Breast epithelium (tissue), 4 donors: ENCODE results near the gene GPR137. TPM values are rescaled to one million over a fixed set of nuclear protein-coding genes. Genes with fewer than 3 reads are reported as not detected.

ENCODE experiments used
- DNase-seq, 2 donors: peaks; one replicate each; pipeline ENCODE4 v3.0.0-alpha.2; 2019; ENCODE audit warnings: low spot score in 2 of 2
- H3K27ac ChIP-seq, 2 donors: fragments of 200-600 bp; sonication (generic) in 1 of 2; one replicate each; pipeline ENCODE4 v1.5.1; 2016 to 2019; ENCODE audit warnings: mild to moderate bottlenecking in 1 of 2
- H3K27me3 ChIP-seq, 2 donors: fragments of 200-600 bp; sonication (generic) in 1 of 2; one replicate each; pipeline versions ENCODE4 v1.5.1 to v1.6.0; 2017 to 2019; ENCODE audit warnings: control low read depth in 1 of 2, mild to moderate bottlenecking in 1 of 2
- H3K36me3 ChIP-seq: fragments of 200-600 bp; one replicate; pipeline ENCODE4 v1.5.1; 2019
- H3K4me1 ChIP-seq, 2 donors: fragments of 200-600 bp; sonication (generic); one replicate each; pipeline ENCODE4 v1.5.1; 2016 to 2019; ENCODE audit warnings: control low read depth in 1 of 2
- H3K4me3 ChIP-seq, 3 donors: fragments of 200-600 bp; sonication (generic); 1 replicate in 2 of 3; 2 replicates in 1 of 3; pipeline ENCODE4 v1.5.1; 2016 to 2019; ENCODE audit warnings: mild to moderate bottlenecking in 3 of 3, moderate library complexity in 2 of 3
- H3K9me3 ChIP-seq, 2 donors: fragments of 200-600 bp; sonication (generic) in 1 of 2; one replicate each; pipeline ENCODE4 v1.5.1; 2016 to 2019; ENCODE audit warnings: control low read depth in 1 of 2
- POLR2A ChIP-seq: fragments of 450-650 bp; IDR thresholded peaks from one replicate; pipeline ENCODE4 v1.6.1; 2016; ENCODE audit warnings: antibody characterized with exemption, mild to moderate bottlenecking, moderate library complexity
- POLR2AphosphoS5 ChIP-seq, 3 donors: sonication (generic); formaldehyde crosslinking; IDR thresholded peaks; one replicate each; pipeline ENCODE4 v1.6.1; 2017; ENCODE audit warnings: antibody characterized with exemption in 3 of 3
- intact Hi-C: fragments of 100-400 bp; cut with DNase I; formaldehyde crosslinking; loops from one replicate; pipeline ENCODE4 v1.15.1; 2023; ENCODE audit warnings: low total_unique reads
- total RNA-seq, 3 donors: library from RNA; depleted of rRNA; stranded (reverse); fragments of >200 nt; gene quantifications; one replicate each; pipeline ENCODE4 v1.1.0, GENCODE V29; 2016
- TF ChIP-seq, protein P1 (sequence below), 3 donors: fragments of 450-650 bp; IDR thresholded peaks; one replicate each; pipeline ENCODE4 v1.5.1; 2016 to 2017; ENCODE audit warnings: antibody characterized with exemption in 3 of 3, mild to moderate bottlenecking in 3 of 3, moderate library complexity in 3 of 3

GPR137 gene, protein sequence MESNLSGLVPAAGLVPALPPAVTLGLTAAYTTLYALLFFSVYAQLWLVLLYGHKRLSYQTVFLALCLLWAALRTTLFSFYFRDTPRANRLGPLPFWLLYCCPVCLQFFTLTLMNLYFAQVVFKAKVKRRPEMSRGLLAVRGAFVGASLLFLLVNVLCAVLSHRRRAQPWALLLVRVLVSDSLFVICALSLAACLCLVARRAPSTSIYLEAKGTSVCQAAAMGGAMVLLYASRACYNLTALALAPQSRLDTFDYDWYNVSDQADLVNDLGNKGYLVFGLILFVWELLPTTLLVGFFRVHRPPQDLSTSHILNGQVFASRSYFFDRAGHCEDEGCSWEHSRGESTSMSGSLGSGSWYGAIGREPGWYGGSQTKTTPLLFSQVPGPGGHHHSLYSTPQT
- 10 to 100 TPM in 2 of 3 donors, 1 to 10 TPM in 1; 8.9 to 14.7 (median 11.1) TPM for total RNA-seq

DNA sequence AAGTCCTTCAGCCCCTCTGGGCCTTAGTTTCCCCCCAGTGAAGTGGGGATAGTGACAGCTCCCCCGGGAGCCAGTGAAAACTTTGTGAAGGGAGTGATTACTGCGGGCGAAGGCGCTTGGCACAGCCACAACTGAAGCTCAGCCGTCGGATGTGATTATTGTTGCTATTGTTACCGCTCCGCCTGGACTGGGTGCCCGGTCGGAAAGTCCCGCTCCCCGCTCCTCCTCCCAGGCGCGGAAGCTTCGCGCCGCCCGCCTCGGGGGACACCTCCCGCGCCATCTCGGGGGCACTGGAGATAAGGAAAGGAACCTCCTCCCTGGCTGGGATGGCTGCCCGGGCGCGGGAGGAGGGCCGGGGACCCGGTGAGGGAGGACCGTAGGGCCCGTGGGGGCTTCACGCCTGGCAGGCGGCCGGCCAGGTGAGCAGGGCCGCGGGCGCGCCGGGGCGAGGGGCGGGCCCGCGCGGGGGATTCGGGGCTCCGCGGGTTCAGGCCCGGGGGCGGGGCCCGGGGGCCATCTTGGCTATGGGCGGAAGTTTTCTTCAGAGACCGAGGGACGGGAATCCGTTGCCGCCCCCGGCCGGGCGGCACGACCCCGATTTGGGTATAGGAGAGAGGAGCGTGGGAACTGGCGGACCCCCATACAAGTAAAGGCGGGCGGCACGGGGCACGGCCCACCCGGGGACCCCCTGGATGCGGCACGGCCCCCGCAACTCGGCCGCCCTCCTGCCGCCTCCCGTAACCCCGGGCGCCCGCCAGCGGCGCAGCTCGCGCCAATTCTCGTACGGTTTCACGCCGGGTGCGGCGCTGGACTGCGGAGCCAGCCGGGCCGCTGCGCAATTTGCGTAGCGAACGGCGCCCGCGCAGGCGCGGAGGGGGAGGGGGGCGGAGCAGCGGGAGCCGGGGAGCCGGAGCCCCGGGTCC is at the start of gene GPR137:
Gene GPR137, plus strand, starts transcription at position 887 of the 923 bp plus-strand sequence. CDS start 677 bp downstream, outside the sequence.
- TF ChIP-seq, protein P1, sequence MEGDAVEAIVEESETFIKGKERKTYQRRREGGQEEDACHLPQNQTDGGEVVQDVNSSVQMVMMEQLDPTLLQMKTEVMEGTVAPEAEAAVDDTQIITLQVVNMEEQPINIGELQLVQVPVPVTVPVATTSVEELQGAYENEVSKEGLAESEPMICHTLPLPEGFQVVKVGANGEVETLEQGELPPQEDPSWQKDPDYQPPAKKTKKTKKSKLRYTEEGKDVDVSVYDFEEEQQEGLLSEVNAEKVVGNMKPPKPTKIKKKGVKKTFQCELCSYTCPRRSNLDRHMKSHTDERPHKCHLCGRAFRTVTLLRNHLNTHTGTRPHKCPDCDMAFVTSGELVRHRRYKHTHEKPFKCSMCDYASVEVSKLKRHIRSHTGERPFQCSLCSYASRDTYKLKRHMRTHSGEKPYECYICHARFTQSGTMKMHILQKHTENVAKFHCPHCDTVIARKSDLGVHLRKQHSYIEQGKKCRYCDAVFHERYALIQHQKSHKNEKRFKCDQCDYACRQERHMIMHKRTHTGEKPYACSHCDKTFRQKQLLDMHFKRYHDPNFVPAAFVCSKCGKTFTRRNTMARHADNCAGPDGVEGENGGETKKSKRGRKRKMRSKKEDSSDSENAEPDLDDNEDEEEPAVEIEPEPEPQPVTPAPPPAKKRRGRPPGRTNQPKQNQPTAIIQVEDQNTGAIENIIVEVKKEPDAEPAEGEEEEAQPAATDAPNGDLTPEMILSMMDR (IDR thresholded peaks at IDR 0.05), result no peak
- TF ChIP-seq POLR2AphosphoS5 (IDR thresholded peaks at IDR 0.05) (peak in 2 of 3 donors; percentile 31 to 60), POLR2A (peak; percentile 3)
- peak; percentile 81 to 90 for DNase-seq
- Histone ChIP-seq H3K4me1 (peaks cover 3 to 21% of the 10 kb centered on the region in 2 donors), H3K36me3 (no peaks in the 10 kb centered on the region), H3K27me3 (no peaks in the 10 kb centered on the region), H3K27ac (peak within 1 kb of the TSS; percentile 93 to 98), H3K9me3 (no peaks in the 10 kb centered on the region), H3K4me3 (peak within 1 kb of the TSS; percentile 84 to 91 (median 91))
- intact Hi-C loops, result no loop called here

DNA sequence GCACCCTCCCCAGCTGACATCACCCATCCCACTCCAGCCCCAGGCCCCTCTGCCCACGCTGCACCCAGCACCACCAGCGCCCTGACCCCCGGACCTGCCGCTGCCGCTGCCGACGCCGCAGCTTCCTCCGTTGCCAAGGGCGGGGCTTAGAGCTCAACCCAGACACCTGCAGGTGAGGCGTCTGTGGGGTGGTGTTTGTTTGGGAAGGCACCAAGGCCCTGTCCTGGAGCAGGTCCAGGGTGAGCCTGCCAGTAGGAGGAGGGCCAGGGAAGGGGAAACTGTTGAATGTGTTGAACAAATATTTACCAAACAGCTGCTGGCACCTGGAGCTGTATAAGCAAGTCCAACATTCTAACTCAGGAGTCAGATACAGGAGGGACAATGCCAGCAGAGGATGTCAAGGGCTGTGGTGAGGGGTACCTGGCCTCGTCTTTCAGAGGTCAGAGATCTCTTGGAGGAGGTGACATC is 48.1 kb upstream of the GPR137 start:
- intact Hi-C loops, result no loop called here
- H3K9me3 ChIP-seq, result no peaks in the 10 kb centered on the region
- H3K4me3 ChIP-seq, result peak overlapping the region in 2 of 3 donors; percentile 3 to 26
- H3K27ac ChIP-seq, result peak overlapping the region; percentile 61 to 100
- no peaks in the 10 kb centered on the region for H3K27me3 ChIP-seq
- TF ChIP-seq POLR2AphosphoS5 (IDR thresholded peaks at IDR 0.05), result peak in 1 of 3 donors; percentile 10
- TF ChIP-seq, protein P1 (IDR thresholded peaks at IDR 0.05), result no peak
- H3K4me1 ChIP-seq, result peaks cover 12 to 16% of the 10 kb centered on the region in 2 donors
- H3K36me3 ChIP-seq, result no peaks in the 10 kb centered on the region
- DNase-seq, result peak; percentile 87 to 92

DNA sequence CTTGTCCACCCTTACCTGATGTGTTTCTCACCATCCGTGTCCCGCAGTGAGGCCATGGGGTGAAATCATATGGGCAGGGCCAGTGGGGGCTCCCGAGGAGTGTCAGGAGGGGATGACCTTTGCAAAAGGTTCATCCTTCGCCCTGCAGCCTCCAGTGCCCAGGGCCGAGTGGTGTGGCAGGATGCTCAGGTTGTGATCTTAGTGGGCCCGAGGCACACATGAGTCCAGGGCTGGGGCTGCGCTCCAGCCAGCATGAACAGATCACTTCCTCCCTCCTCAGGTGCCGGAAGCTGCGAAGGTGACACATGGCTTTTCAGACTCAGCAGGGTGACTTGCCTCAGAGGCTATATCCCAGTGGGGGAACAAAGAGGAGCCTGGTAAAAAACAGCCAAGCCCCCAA is 47.6 kb upstream of the GPR137 start:
- no peaks in the 10 kb centered on the region for H3K9me3 ChIP-seq
- no peak for DNase-seq
- TF ChIP-seq POLR2AphosphoS5 (IDR thresholded peaks at IDR 0.05), result no peak
- TF ChIP-seq, protein P1 (IDR thresholded peaks at IDR 0.05), result no peak
- TF ChIP-seq POLR2A, result no peak
- peaks cover 12 to 16% of the 10 kb centered on the region in 2 donors for H3K4me1 ChIP-seq
- H3K27me3 ChIP-seq, result no peaks in the 10 kb centered on the region
- no peaks in the 10 kb centered on the region for H3K36me3 ChIP-seq
- H3K4me3 ChIP-seq, result no peak overlapping the region
- peak overlapping the region; percentile 61 to 100 for H3K27ac ChIP-seq
- intact Hi-C loops, result no loop called here

DNA sequence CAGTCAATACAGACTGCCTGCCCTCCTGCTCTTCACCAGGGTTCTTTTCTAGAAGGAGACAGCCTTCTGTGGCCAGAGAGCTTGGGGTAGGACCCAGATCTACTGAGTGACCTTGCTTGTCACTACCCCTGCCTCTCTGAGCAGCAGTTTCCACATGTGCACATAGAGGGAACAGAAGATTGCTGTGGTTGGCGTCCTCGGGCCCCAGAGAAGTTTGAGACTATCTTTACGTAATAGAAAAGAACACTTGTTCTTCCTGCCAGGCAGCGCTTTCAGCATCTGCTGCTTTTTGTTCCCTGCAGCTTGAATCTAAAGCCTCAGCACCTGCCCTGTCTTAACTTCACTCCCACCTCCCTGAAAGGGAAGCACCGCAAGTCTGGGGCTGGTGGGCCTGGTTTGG is 46.6 kb upstream of the GPR137 start:
- H3K27me3 ChIP-seq, result no peaks in the 10 kb centered on the region
- no peaks in the 10 kb centered on the region for H3K9me3 ChIP-seq
- H3K4me1 ChIP-seq, result peaks cover 6 to 12% of the 10 kb centered on the region in 2 donors
- H3K27ac ChIP-seq, result peak overlapping the region; percentile 61 to 100
- DNase-seq, result no peak
- H3K36me3 ChIP-seq, result no peaks in the 10 kb centered on the region
- intact Hi-C loops, result no loop called here
- TF ChIP-seq POLR2A, result no peak
- no peak for TF ChIP-seq POLR2AphosphoS5 (IDR thresholded peaks at IDR 0.05)
- TF ChIP-seq, protein P1 (IDR thresholded peaks at IDR 0.05), result no peak
- no peak overlapping the region for H3K4me3 ChIP-seq
